Transverse colon (tissue), 4 donors: ENCODE measurements around the gene KIAA1755.

Experiments used
- EP300 ChIP-seq: sonication (generic); formaldehyde crosslinking; IDR thresholded peaks from one replicate; pipeline ENCODE4 v1.6.1; 2017; ENCODE audit warnings: antibody characterized with exemption, low read depth
- POLR2A ChIP-seq: fragments of 450-650 bp; IDR thresholded peaks from one replicate; pipeline ENCODE4 v1.6.1; 2016; ENCODE audit warnings: antibody characterized with exemption, mild to moderate bottlenecking, moderate library complexity
- POLR2AphosphoS5 ChIP-seq, 3 donors: sonication (generic); formaldehyde crosslinking; IDR thresholded peaks; one replicate each; pipeline ENCODE4 v1.6.1; 2016; ENCODE audit warnings: antibody characterized with exemption in 3 of 3
- TF ChIP-seq, protein P1 (sequence below), 5 experiments: fragments of 200-600 bp in 3 of 5; fragments of 450-650 bp in 2 of 5; sonication (generic) in 3 of 5; IDR thresholded peaks; 1 replicate in 2 of 5; 2 replicates in 3 of 5; pipeline ENCODE4 v1.5.1; 2016 to 2017; ENCODE audit warnings: antibody characterized with exemption in 5 of 5, inconsistent platforms in 3 of 5, mild to moderate bottlenecking in 2 of 5, moderate library complexity in 1 of 5

GRCh38 chr20:38225240-38225899, 35.2 kb downstream of the KIAA1755 start:
- TF ChIP-seq POLR2A = no peak
- TF ChIP-seq, protein P1, sequence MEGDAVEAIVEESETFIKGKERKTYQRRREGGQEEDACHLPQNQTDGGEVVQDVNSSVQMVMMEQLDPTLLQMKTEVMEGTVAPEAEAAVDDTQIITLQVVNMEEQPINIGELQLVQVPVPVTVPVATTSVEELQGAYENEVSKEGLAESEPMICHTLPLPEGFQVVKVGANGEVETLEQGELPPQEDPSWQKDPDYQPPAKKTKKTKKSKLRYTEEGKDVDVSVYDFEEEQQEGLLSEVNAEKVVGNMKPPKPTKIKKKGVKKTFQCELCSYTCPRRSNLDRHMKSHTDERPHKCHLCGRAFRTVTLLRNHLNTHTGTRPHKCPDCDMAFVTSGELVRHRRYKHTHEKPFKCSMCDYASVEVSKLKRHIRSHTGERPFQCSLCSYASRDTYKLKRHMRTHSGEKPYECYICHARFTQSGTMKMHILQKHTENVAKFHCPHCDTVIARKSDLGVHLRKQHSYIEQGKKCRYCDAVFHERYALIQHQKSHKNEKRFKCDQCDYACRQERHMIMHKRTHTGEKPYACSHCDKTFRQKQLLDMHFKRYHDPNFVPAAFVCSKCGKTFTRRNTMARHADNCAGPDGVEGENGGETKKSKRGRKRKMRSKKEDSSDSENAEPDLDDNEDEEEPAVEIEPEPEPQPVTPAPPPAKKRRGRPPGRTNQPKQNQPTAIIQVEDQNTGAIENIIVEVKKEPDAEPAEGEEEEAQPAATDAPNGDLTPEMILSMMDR (IDR thresholded peaks at IDR 0.05) = no peak
- no peak for TF ChIP-seq POLR2AphosphoS5 (IDR thresholded peaks at IDR 0.05)
- no peak for TF ChIP-seq EP300
